ENCODE measurements around the gene RASA2. TPM values are rescaled to one million over a fixed set of nuclear protein-coding genes. Genes with fewer than 3 reads are reported as not detected.

Gene RASA2
- total and polyA plus RNA-seq, 4 donors: 1.6 to 5.4 (median 4.6) TPM

DNA sequence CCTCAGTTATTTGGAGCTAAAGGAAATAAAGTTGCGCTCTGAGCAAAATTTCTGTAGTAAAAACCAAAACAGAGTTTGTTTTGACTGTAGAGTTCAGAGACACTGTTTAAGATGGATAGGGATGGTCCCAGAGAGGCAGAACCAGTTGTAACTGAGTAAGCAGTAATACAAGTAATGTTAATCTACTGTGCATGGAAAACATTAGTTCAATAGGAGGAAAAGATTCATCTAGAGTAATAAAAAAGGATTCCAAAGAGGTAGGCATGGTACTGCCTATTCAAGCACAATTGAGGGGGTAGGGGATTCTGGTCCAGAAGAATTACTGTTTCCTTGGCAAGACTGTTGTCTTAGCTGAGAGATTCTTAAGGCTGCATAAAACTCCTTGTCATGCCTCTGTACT lies 77.4 kb downstream of the RASA2 start (continued):
- no peak for TF ChIP-seq EGR1 (IDR thresholded peaks at IDR 0.05; ENCODE audit: low read depth in 2 of 2)

DNA sequence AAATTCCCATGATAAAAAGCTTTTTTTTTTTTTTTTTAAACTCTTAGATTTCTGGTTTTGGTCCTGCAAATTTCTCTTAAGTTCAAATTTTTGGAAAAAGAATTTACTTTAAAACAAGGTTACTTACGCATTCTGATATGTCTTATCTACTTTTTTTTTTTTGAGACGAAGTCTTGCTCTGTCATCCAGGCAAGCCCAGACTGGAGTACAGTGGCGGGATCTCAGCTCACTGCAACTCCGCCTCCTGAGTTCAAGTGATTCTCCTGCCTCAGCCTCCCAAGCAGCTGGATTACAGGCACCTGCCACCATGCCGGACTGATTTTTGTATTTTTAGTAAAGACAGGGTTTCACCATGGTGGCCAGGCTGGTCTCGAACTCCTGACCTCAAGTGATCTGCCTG lies 83.2 kb downstream of the RASA2 start:
- H3K4me1 ChIP-seq (ENCODE audit: control insufficient read depth in 4 of 4, insufficient read depth in 4 of 4, low read length in 3 of 4): no peaks in the 10 kb centered on the region
- TF ChIP-seq SP1 (IDR thresholded peaks at IDR 0.05) (no peak), RAD21 (IDR thresholded peaks at IDR 0.05) (no peak), RXRA (IDR thresholded peaks at IDR 0.05) (no peak), GABPA (IDR thresholded peaks at IDR 0.05 in 1 of 2, conservative IDR thresholded peaks at IDR 0.05 in 1 of 2) (no peak), TAF1 (conservative IDR thresholded peaks at IDR 0.05) (no peak), FOXA2 (IDR thresholded peaks at IDR 0.05) (no peak), FOXA1 (IDR thresholded peaks at IDR 0.05) (no peak), NR2F2 (IDR thresholded peaks at IDR 0.05) (no peak), YY1 (IDR thresholded peaks at IDR 0.05) (no peak), HNF4A (conservative IDR thresholded peaks at IDR 0.05) (no peak)
- TF ChIP-seq, protein P1, sequence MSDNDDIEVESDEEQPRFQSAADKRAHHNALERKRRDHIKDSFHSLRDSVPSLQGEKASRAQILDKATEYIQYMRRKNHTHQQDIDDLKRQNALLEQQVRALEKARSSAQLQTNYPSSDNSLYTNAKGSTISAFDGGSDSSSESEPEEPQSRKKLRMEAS (IDR thresholded peaks at IDR 0.05): no peak
- TF ChIP-seq, protein P2, sequence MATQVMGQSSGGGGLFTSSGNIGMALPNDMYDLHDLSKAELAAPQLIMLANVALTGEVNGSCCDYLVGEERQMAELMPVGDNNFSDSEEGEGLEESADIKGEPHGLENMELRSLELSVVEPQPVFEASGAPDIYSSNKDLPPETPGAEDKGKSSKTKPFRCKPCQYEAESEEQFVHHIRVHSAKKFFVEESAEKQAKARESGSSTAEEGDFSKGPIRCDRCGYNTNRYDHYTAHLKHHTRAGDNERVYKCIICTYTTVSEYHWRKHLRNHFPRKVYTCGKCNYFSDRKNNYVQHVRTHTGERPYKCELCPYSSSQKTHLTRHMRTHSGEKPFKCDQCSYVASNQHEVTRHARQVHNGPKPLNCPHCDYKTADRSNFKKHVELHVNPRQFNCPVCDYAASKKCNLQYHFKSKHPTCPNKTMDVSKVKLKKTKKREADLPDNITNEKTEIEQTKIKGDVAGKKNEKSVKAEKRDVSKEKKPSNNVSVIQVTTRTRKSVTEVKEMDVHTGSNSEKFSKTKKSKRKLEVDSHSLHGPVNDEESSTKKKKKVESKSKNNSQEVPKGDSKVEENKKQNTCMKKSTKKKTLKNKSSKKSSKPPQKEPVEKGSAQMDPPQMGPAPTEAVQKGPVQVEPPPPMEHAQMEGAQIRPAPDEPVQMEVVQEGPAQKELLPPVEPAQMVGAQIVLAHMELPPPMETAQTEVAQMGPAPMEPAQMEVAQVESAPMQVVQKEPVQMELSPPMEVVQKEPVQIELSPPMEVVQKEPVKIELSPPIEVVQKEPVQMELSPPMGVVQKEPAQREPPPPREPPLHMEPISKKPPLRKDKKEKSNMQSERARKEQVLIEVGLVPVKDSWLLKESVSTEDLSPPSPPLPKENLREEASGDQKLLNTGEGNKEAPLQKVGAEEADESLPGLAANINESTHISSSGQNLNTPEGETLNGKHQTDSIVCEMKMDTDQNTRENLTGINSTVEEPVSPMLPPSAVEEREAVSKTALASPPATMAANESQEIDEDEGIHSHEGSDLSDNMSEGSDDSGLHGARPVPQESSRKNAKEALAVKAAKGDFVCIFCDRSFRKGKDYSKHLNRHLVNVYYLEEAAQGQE (IDR thresholded peaks at IDR 0.05): no peak
- TF ChIP-seq, protein P3, sequence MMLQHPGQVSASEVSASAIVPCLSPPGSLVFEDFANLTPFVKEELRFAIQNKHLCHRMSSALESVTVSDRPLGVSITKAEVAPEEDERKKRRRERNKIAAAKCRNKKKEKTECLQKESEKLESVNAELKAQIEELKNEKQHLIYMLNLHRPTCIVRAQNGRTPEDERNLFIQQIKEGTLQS (IDR thresholded peaks at IDR 0.05): no peak
- TF ChIP-seq, protein P4, sequence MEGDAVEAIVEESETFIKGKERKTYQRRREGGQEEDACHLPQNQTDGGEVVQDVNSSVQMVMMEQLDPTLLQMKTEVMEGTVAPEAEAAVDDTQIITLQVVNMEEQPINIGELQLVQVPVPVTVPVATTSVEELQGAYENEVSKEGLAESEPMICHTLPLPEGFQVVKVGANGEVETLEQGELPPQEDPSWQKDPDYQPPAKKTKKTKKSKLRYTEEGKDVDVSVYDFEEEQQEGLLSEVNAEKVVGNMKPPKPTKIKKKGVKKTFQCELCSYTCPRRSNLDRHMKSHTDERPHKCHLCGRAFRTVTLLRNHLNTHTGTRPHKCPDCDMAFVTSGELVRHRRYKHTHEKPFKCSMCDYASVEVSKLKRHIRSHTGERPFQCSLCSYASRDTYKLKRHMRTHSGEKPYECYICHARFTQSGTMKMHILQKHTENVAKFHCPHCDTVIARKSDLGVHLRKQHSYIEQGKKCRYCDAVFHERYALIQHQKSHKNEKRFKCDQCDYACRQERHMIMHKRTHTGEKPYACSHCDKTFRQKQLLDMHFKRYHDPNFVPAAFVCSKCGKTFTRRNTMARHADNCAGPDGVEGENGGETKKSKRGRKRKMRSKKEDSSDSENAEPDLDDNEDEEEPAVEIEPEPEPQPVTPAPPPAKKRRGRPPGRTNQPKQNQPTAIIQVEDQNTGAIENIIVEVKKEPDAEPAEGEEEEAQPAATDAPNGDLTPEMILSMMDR (IDR thresholded peaks at IDR 0.05; ENCODE audit: low read depth, low read length, missing input control): no peak
- TF ChIP-seq, protein P5, sequence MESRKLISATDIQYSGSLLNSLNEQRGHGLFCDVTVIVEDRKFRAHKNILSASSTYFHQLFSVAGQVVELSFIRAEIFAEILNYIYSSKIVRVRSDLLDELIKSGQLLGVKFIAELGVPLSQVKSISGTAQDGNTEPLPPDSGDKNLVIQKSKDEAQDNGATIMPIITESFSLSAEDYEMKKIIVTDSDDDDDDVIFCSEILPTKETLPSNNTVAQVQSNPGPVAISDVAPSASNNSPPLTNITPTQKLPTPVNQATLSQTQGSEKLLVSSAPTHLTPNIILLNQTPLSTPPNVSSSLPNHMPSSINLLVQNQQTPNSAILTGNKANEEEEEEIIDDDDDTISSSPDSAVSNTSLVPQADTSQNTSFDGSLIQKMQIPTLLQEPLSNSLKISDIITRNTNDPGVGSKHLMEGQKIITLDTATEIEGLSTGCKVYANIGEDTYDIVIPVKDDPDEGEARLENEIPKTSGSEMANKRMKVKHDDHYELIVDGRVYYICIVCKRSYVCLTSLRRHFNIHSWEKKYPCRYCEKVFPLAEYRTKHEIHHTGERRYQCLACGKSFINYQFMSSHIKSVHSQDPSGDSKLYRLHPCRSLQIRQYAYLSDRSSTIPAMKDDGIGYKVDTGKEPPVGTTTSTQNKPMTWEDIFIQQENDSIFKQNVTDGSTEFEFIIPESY (IDR thresholded peaks at IDR 0.05): no peak

More for the DNA sequence above, 83.2 kb downstream of the RASA2 start:
- Histone ChIP-seq H3K9me3 (ENCODE audit: control insufficient read depth in 4 of 4, low read length in 3 of 4) (no peaks in the 10 kb centered on the region), H3K4me3 (ENCODE audit: low read depth in 1 of 3, low read length in 3 of 3) (no peak overlapping the region), H3K9ac (ENCODE audit: low read depth in 1 of 2, low read length in 2 of 2) (no peak overlapping the region), H3K27ac (ENCODE audit: low read depth in 1 of 2, low read length in 2 of 2) (no peak overlapping the region), H3K36me3 (ENCODE audit: control insufficient read depth in 4 of 4, insufficient read depth in 3 of 4, low read depth in 1 of 4, low read length in 3 of 4) (peaks cover 0 to 20% (median 7%) of the 10 kb centered on the region in 4 donors), H3K27me3 (ENCODE audit: control insufficient read depth in 4 of 4, insufficient read depth in 4 of 4, low read length in 3 of 4) (no peaks in the 10 kb centered on the region)
- WGBS: 96% methylated on average over 6 of the region's 6 CpGs
- no peak for DNase-seq (ENCODE audit: low spot score)
